Measurements from ENCODE around the gene ANGPTL2.

The ANGPTL2 gene

GRCh38 chr9:127102788-127103187, 19.6 kb downstream of the ANGPTL2 start:
- Histone ChIP-seq H3K4me3 (ENCODE audit: low read length) (no peak overlapping the region), H3K9me2 (replicated peaks; ENCODE audit: insufficient read depth, low read length) (no peaks in the 10 kb centered on the region), H3K9ac (ENCODE audit: low read length) (no peak overlapping the region), H4K20me1 (ENCODE audit: insufficient read depth, low read length) (no peaks in the 10 kb centered on the region), H3K79me2 (ENCODE audit: low read length) (no peaks in the 10 kb centered on the region), H3K27ac (ENCODE audit: low read length) (no peak overlapping the region), H3K27me3 (replicated peaks; ENCODE audit: insufficient read depth, low read length) (no peaks in the 10 kb centered on the region), H3K4me1 (ENCODE audit: low read length) (no peaks in the 10 kb centered on the region), H3F3A (ENCODE audit: insufficient read depth, low read length) (no peaks in the 10 kb centered on the region), H3K9me3 (replicated peaks; ENCODE audit: insufficient read depth, low read length) (no peaks in the 10 kb centered on the region), H3K36me3 (replicated peaks; ENCODE audit: insufficient read depth, low read length) (no peaks in the 10 kb centered on the region), H2AFZ (ENCODE audit: low read length) (no peak overlapping the region), H3K4me2 (ENCODE audit: low read depth, low read length) (no peak overlapping the region)
- TF ChIP-seq, protein P1, sequence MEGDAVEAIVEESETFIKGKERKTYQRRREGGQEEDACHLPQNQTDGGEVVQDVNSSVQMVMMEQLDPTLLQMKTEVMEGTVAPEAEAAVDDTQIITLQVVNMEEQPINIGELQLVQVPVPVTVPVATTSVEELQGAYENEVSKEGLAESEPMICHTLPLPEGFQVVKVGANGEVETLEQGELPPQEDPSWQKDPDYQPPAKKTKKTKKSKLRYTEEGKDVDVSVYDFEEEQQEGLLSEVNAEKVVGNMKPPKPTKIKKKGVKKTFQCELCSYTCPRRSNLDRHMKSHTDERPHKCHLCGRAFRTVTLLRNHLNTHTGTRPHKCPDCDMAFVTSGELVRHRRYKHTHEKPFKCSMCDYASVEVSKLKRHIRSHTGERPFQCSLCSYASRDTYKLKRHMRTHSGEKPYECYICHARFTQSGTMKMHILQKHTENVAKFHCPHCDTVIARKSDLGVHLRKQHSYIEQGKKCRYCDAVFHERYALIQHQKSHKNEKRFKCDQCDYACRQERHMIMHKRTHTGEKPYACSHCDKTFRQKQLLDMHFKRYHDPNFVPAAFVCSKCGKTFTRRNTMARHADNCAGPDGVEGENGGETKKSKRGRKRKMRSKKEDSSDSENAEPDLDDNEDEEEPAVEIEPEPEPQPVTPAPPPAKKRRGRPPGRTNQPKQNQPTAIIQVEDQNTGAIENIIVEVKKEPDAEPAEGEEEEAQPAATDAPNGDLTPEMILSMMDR (IDR thresholded peaks at IDR 0.05; ENCODE audit: low read length), result no peak
- TF ChIP-seq EZH2phosphoT487 (IDR thresholded peaks at IDR 0.05; ENCODE audit: low read length) (no peak), EZH2 (optimal IDR thresholded peaks at IDR 0.05; ENCODE audit: low read depth, low read length) (no peak)
- DNase-seq, result no peak

DNA sequence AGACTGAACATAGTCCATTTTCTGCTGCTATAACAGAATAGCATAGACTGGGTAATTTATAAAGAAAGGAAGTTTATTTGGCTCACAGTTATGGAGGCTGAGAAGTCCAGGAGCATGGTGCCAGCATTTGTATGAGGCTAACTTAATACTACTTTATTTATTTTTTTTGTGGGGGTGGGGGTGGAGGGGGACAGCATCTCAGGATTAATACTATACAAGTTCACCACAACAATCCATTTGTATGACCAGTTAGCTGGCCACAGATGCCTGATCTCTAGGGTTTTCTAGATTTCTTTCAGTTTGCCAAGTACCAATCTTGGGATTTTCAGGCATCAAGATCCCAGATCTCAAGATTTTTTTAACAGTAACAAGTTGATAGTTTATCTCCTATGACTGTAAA, 20.3 kb downstream of the ANGPTL2 start:
- no peaks in the 10 kb centered on the region for H3K9me2 ChIP-seq (replicated peaks; ENCODE audit: insufficient read depth, low read length)
- DNase-seq, result no peak
- TF ChIP-seq EZH2 (optimal IDR thresholded peaks at IDR 0.05; ENCODE audit: low read depth, low read length) (no peak), EZH2phosphoT487 (IDR thresholded peaks at IDR 0.05; ENCODE audit: low read length) (no peak)
- TF ChIP-seq, protein P1 (IDR thresholded peaks at IDR 0.05; ENCODE audit: low read length), result no peak
- H3K9ac ChIP-seq (ENCODE audit: low read length), result no peak overlapping the region
- no peak overlapping the region for H3K4me2 ChIP-seq (ENCODE audit: low read depth, low read length)
- no peak overlapping the region for H3K27ac ChIP-seq (ENCODE audit: low read length)
- no peaks in the 10 kb centered on the region for H3K36me3 ChIP-seq (replicated peaks; ENCODE audit: insufficient read depth, low read length)
- H3K27me3 ChIP-seq (replicated peaks; ENCODE audit: insufficient read depth, low read length), result no peaks in the 10 kb centered on the region
- H3K4me3 ChIP-seq (ENCODE audit: low read length), result no peak overlapping the region
- H3K4me1 ChIP-seq (ENCODE audit: low read length), result no peaks in the 10 kb centered on the region
- H3F3A ChIP-seq (ENCODE audit: insufficient read depth, low read length), result no peaks in the 10 kb centered on the region
- no peak overlapping the region for H2AFZ ChIP-seq (ENCODE audit: low read length)
- no peaks in the 10 kb centered on the region for H4K20me1 ChIP-seq (ENCODE audit: insufficient read depth, low read length)
- H3K79me2 ChIP-seq (ENCODE audit: low read length), result no peaks in the 10 kb centered on the region
- no peaks in the 10 kb centered on the region for H3K9me3 ChIP-seq (replicated peaks; ENCODE audit: insufficient read depth, low read length)

- H4K20me1 ChIP-seq (ENCODE audit: insufficient read depth, low read length), result no peaks in the 10 kb centered on the region
- H3K79me2 ChIP-seq (ENCODE audit: low read length), result no peaks in the 10 kb centered on the region
- H3K9me2 ChIP-seq (replicated peaks; ENCODE audit: insufficient read depth, low read length), result no peaks in the 10 kb centered on the region
- no peaks in the 10 kb centered on the region for H3K4me1 ChIP-seq (ENCODE audit: low read length)
- H2AFZ ChIP-seq (ENCODE audit: low read length), result no peak overlapping the region
- no peak overlapping the region for H3K4me3 ChIP-seq (ENCODE audit: low read length)
- no peak overlapping the region for H3K27ac ChIP-seq (ENCODE audit: low read length)
- H3K27me3 ChIP-seq (replicated peaks; ENCODE audit: insufficient read depth, low read length), result no peaks in the 10 kb centered on the region
- H3K9me3 ChIP-seq (replicated peaks; ENCODE audit: insufficient read depth, low read length), result no peaks in the 10 kb centered on the region
- H3F3A ChIP-seq (ENCODE audit: insufficient read depth, low read length), result no peaks in the 10 kb centered on the region
- H3K9ac ChIP-seq (ENCODE audit: low read length), result no peak overlapping the region
- H3K4me2 ChIP-seq (ENCODE audit: low read depth, low read length), result no peak overlapping the region
- no peak for DNase-seq
- TF ChIP-seq EZH2 (optimal IDR thresholded peaks at IDR 0.05; ENCODE audit: low read depth, low read length) (no peak), EZH2phosphoT487 (IDR thresholded peaks at IDR 0.05; ENCODE audit: low read length) (no peak)
- TF ChIP-seq, protein P1 (IDR thresholded peaks at IDR 0.05; ENCODE audit: low read length), result no peak
- no peaks in the 10 kb centered on the region for H3K36me3 ChIP-seq (replicated peaks; ENCODE audit: insufficient read depth, low read length)
These were observed 22.8 kb downstream of the ANGPTL2 start for GRCh38 chr9:127099664-127100063.
